Sigmoid colon (tissue), 4 donors: Measurements from ENCODE around the gene PPP4R1.

Experiments
- POLR2A ChIP-seq, 2 donors: fragments of 450-650 bp; IDR thresholded peaks; one replicate each; pipeline ENCODE4 v1.6.1; 2016; ENCODE audit warnings: antibody characterized with exemption in 2 of 2, mild to moderate bottlenecking in 2 of 2, moderate library complexity in 2 of 2
- POLR2AphosphoS5 ChIP-seq, 4 donors: sonication (generic); formaldehyde crosslinking; IDR thresholded peaks; one replicate each; pipeline ENCODE4 v1.6.1; 2017; ENCODE audit warnings: antibody characterized with exemption in 4 of 4
- TF ChIP-seq, protein P1 (sequence below), 4 experiments: fragments of 450-650 bp in 3 of 4; fragments of 200-600 bp in 1 of 4; IDR thresholded peaks; one replicate each; pipeline ENCODE4 v1.5.1; 2016 to 2019; ENCODE audit warnings: antibody characterized with exemption in 4 of 4, mild to moderate bottlenecking in 3 of 4, moderate library complexity in 2 of 4

DNA sequence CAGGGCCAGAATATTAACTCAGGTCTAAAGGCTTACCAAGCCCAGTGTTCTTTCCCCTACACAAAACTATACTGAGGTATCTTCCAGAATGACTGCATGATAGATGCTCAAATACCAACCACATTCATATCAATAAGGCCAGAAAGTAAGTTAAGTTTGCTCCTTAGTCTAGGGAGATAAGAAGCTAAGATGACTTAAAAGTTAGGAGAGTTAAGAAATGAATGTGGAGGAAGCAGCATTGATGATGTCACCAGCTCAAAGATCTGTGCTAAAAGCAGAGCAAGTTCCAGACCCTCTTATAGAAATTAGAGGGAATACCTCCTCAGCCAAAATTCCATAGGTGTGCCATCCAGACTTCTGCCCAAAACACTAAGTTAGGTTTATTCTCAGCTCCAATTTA, 6.1 kb downstream of the PPP4R1 start:
- TF ChIP-seq POLR2A (IDR thresholded peaks at IDR 0.05) (no peak), POLR2AphosphoS5 (IDR thresholded peaks at IDR 0.05) (no peak)
- TF ChIP-seq, protein P1, sequence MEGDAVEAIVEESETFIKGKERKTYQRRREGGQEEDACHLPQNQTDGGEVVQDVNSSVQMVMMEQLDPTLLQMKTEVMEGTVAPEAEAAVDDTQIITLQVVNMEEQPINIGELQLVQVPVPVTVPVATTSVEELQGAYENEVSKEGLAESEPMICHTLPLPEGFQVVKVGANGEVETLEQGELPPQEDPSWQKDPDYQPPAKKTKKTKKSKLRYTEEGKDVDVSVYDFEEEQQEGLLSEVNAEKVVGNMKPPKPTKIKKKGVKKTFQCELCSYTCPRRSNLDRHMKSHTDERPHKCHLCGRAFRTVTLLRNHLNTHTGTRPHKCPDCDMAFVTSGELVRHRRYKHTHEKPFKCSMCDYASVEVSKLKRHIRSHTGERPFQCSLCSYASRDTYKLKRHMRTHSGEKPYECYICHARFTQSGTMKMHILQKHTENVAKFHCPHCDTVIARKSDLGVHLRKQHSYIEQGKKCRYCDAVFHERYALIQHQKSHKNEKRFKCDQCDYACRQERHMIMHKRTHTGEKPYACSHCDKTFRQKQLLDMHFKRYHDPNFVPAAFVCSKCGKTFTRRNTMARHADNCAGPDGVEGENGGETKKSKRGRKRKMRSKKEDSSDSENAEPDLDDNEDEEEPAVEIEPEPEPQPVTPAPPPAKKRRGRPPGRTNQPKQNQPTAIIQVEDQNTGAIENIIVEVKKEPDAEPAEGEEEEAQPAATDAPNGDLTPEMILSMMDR (IDR thresholded peaks at IDR 0.05): no peak
